Measurements from ENCODE around the gene WDCP.
A peak's percentile ranks its signal among the peaks of the same experiment; 100 is the strongest.

The WDCP gene

DNA sequence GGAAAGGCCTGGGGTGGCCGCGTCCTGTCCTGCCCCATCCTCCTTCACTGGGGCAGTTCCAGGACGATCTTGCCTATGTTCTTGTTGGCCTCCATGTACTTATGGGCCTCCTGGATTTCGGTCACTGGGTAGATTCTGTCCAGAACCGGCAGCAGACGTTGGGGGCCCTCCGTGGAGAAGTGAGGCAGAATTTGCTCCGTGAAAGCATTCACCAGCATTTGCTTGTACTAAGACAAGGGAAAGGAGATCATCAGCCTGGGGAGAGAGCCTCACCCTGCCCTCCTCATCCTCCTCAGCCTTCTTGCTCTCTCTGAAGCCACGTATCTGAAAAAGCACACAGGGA is 30.3 kb upstream of the WDCP start:
- CTCF ChIA-PET = no interaction called here
- TF ChIP-seq, protein P1, sequence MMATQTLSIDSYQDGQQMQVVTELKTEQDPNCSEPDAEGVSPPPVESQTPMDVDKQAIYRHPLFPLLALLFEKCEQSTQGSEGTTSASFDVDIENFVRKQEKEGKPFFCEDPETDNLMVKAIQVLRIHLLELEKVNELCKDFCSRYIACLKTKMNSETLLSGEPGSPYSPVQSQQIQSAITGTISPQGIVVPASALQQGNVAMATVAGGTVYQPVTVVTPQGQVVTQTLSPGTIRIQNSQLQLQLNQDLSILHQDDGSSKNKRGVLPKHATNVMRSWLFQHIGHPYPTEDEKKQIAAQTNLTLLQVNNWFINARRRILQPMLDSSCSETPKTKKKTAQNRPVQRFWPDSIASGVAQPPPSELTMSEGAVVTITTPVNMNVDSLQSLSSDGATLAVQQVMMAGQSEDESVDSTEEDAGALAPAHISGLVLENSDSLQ (IDR thresholded peaks at IDR 0.05) = no peak
- TF ChIP-seq ELF4 (IDR thresholded peaks at IDR 0.05) (no peak), CTBP1 (IDR thresholded peaks at IDR 0.05; ENCODE audit: borderline replicate concordance) (no peak), LEF1 (IDR thresholded peaks at IDR 0.05; ENCODE audit: borderline replicate concordance) (no peak), BHLHE40 (IDR thresholded peaks at IDR 0.05; ENCODE audit: borderline replicate concordance) (no peak), FOXM1 (IDR thresholded peaks at IDR 0.05; ENCODE audit: borderline replicate concordance) (no peak), TARDBP (IDR thresholded peaks at IDR 0.05) (no peak), FOXA1 (IDR thresholded peaks at IDR 0.05) (no peak), ARNT (IDR thresholded peaks at IDR 0.05) (no peak), SUZ12 (IDR thresholded peaks at IDR 0.05) (no peak), SP1 (IDR thresholded peaks at IDR 0.05) (no peak), NFRKB (IDR thresholded peaks at IDR 0.05) (no peak), HDGF (IDR thresholded peaks at IDR 0.05; ENCODE audit: borderline replicate concordance) (no peak), FOXK2 (IDR thresholded peaks at IDR 0.05) (no peak), L3MBTL2 (conservative IDR thresholded peaks at IDR 0.05) (no peak), ZNF384 (IDR thresholded peaks at IDR 0.05) (no peak)
- POLR2A ChIA-PET = interaction anchor here (2.2 to 2.4 kb wide), 2 partner anchors 30 to 151 kb away, joined by 20 to 27 read pairs; partner anchors contain the start of genes ATAD2B and WDCP
- DNase-seq (ENCODE audit: extremely low spot score) = no peak

DNA sequence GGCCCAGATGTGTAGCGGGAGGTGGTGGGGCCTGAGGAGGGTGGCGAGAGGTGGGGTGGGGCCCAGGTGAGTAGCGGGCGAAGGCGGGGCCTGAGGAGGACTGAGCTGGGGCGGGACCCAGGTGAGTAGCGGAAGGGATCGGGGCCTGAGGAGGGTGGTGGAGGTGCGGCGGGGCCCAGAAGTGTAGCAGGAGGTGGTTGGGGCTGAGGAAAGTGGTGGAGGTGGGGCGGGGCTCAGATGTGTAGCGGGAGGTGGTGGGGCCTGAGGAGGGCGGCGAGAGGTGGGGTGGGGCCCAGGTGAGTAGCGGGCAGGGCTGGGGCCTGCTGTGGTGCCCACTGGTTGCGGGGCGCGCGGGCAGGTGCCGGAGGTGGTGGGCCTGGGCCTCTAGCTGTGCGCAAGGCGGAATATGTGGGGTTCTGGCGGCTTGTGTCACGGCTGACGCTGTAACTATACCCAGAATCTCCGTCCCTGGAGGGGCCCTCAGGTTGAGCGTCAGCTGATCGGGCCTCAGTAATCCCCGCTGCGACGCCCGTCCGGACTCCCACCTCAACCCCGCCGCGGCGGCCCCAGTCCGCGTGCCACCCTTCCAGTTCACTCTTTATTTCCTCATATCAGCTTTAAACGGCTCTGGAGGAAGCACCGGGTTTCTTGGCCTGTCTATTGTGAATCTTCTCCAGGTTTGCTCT is 29.8 kb upstream of the WDCP start:
- peak; percentile 7 for DNase-seq (ENCODE audit: extremely low spot score)
- TF ChIP-seq, protein P1 (IDR thresholded peaks at IDR 0.05) = no peak
- TF ChIP-seq FOXM1 (IDR thresholded peaks at IDR 0.05; ENCODE audit: borderline replicate concordance) (no peak), L3MBTL2 (conservative IDR thresholded peaks at IDR 0.05) (peak; percentile 41)
- ChIA-PET POLR2A (interaction anchor here (0.8 to 2.4 kb wide), 10 partner anchors 11 to 284 kb away, joined by 3 to 27 read pairs (median 7); partner anchors contain the start of genes ATAD2B, FAM228B, FKBP1B and ITSN2), CTCF (no interaction called here)

DNA sequence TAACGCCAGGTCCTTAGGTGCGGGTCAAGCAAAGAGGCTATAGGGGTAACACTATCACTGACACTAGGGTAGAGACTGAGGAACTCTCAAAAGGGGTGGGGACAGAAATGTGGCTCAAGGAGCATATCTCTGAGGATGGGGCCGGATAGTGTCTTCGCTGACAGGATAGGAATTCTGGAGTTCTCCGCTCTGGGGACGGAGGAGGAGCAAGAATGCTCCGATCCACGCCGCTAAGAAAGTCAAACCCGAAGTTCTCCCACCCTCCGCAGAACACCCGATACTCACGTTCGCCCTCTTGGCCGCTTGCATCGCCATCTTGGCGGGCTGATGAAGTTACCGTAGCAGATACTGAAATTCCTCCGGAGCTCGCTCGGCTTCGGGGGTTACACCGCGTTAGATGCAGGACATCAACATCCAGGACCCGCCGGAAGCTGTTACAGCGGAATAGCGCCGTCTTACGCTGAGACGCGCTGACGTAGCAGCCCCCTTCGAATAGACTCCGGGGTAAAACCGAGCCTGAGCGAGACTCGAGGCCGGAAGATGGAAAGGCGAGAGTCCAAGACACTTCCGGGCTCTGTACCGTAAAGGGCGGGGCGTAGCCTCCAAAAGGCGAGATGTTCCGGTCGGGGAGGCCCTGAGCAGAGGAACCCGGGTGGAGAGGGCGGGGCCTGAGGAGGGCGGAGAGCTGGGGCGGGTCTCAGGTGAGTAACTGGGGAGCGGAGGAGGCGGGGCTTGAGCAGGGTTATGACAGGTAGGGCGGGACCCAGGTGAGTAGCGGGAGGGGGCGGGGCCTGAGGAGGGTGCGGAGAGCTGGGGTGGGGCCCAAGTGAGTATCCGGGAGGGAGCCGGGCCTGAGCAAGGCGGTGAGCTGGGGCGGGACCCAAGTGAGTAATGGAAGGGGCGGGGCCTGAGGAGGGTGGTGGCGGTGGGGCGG is 29.0 kb upstream of the WDCP start, which contains the start of gene SF3B6:
SF3B6 (minus strand) TSS at position 412 of the 934 bp plus-strand sequence; CDS start at position 315, 97 bp downstream.
- CTCF ChIA-PET = interaction anchor here (0.8 kb wide), 1 partner anchor 714 kb away, joined by 3 read pairs; no protein-coding TSS in a partner anchor

DNA sequence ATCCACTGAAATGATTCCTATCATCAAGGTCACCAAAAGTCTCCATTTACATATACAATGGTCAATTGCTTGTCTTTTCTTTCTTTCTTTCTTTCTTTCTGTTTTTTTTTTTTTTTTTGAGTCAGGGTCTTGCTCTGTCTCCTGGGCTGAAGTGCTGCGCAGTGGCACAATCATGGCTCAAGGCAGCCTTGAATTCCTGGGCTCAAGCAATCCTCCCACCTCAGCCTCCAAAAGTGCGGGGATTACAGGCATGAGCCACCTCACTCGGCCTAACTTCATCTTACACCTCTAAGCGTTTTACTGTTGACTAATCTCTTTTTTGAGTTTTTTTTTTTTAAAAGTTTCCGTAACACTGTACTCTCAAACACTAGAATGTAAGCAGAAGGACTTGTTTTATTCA is 28.1 kb upstream of the WDCP start:
- ChIA-PET CTCF (interaction anchor here (0.5 kb wide), 1 partner anchor 251 kb away, joined by 4 read pairs; no protein-coding TSS in a partner anchor), POLR2A (interaction anchor here (1.6 to 2.4 kb wide), 5 partner anchors 9 to 135 kb away, joined by 5 to 27 read pairs (median 9); partner anchors contain the start of genes FKBP1B, UBXN2A and WDCP)
- DNase-seq (ENCODE audit: extremely low spot score) = no peak
- TF ChIP-seq ELF4 (IDR thresholded peaks at IDR 0.05) (no peak), HDGF (IDR thresholded peaks at IDR 0.05; ENCODE audit: borderline replicate concordance) (no peak), FOXK2 (IDR thresholded peaks at IDR 0.05) (no peak)

More for the DNA sequence above, 29.0 kb upstream of the WDCP start, which contains the start of gene SF3B6:
- POLR2A ChIA-PET = interaction anchor here (0.7 to 2.4 kb wide), 14 partner anchors 8 to 287 kb away, joined by 3 to 27 read pairs (median 6); partner anchors contain the start of genes ATAD2B, FAM228B, FKBP1B and ITSN2
- TF ChIP-seq CTBP1 (IDR thresholded peaks at IDR 0.05; ENCODE audit: borderline replicate concordance) = peak; percentile 84; the same call in 1 of the 2 replicates
- no peak for TF ChIP-seq SUZ12 (IDR thresholded peaks at IDR 0.05)
- no peak for TF ChIP-seq ZNF384 (IDR thresholded peaks at IDR 0.05)
- TF ChIP-seq ELF4 (IDR thresholded peaks at IDR 0.05) = peak; percentile 85
- TF ChIP-seq FOXK2 (IDR thresholded peaks at IDR 0.05) = peak; percentile 78
- TF ChIP-seq NFRKB (IDR thresholded peaks at IDR 0.05) = peak; percentile 30; the same call in 1 of the 2 replicates
- peak; percentile 62; the same call in 1 of the 2 replicates for TF ChIP-seq ARNT (IDR thresholded peaks at IDR 0.05)
- TF ChIP-seq, protein P1 (IDR thresholded peaks at IDR 0.05) = peak; percentile 69
- DNase-seq (ENCODE audit: extremely low spot score) = peak; percentile 93

DNA sequence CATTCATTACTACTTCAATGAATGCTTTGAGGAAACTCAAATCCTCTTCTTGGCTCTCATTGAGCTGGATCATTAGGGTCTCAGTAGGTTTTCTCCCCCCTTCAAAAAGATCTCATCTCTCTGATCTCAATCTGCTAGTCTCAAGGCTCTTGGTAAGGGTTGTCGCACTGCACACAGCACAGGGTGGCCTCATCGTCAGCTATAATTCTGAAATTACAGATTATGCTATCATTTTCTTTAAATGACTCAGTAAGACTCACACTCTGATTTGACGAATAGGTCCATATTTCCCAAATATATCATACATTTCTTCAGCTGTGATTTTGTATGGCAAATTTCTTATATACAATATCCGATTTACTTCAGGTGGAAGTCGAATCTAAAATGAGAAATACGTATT is 26.6 kb upstream of the WDCP start:
- POLR2A ChIA-PET = interaction anchor here (0.7 to 1.4 kb wide), 2 partner anchors 27 to 149 kb away, joined by 3 to 4 read pairs; partner anchors contain the start of gene WDCP
- TF ChIP-seq BHLHE40 (IDR thresholded peaks at IDR 0.05; ENCODE audit: borderline replicate concordance) (no peak), ELF4 (IDR thresholded peaks at IDR 0.05) (no peak), FOXK2 (IDR thresholded peaks at IDR 0.05) (no peak), L3MBTL2 (conservative IDR thresholded peaks at IDR 0.05) (no peak), LEF1 (IDR thresholded peaks at IDR 0.05; ENCODE audit: borderline replicate concordance) (no peak), ZNF384 (IDR thresholded peaks at IDR 0.05) (no peak), HDGF (IDR thresholded peaks at IDR 0.05; ENCODE audit: borderline replicate concordance) (no peak), SP1 (IDR thresholded peaks at IDR 0.05) (no peak), FOXA1 (IDR thresholded peaks at IDR 0.05) (no peak), SUZ12 (IDR thresholded peaks at IDR 0.05) (no peak), TARDBP (IDR thresholded peaks at IDR 0.05) (no peak), ARNT (IDR thresholded peaks at IDR 0.05) (no peak), NFRKB (IDR thresholded peaks at IDR 0.05) (no peak), CTBP1 (IDR thresholded peaks at IDR 0.05; ENCODE audit: borderline replicate concordance) (no peak), FOXM1 (IDR thresholded peaks at IDR 0.05; ENCODE audit: borderline replicate concordance) (no peak)
- TF ChIP-seq, protein P1 (IDR thresholded peaks at IDR 0.05) = no peak
- no peak for DNase-seq (ENCODE audit: extremely low spot score)
- CTCF ChIA-PET = interaction anchor here (1.4 kb wide), 1 partner anchor 9 kb away, joined by 3 read pairs; no protein-coding TSS in a partner anchor
